Natural killer cell (primary cell): ENCODE data around the gene TK2. TPM values are rescaled to one million over a fixed set of nuclear protein-coding genes. Genes with fewer than 3 reads are reported as not detected.

Experiments
- ATAC-seq, 3 donors: fragments of 150-1000 bp in 2 of 3; fragments of 200-7000 bp in 1 of 3; cut with Tn5 transposase; 1 replicate in 1 of 3; 2 replicates in 2 of 3; pipeline ENCODE4 v1.10.0; 2021; ENCODE audit warnings: mild to moderate bottlenecking in 2 of 3, moderate library complexity in 2 of 3
- DNase-seq, 2 donors: peaks; one replicate each; pipeline versions ENCODE4 v3.0.0 to v3.0.0-alpha.2; 2013 to 2021; ENCODE audit warnings: mixed read lengths in 1 of 2
- H3K27ac ChIP-seq: one replicate; pipeline ENCODE4 v1.5.1; 2013; ENCODE audit warnings: mild to moderate bottlenecking, low read length
- H3K27me3 ChIP-seq: one replicate; pipeline ENCODE4 v1.6.1; 2013; ENCODE audit warnings: low read length; ENCODE audit not compliant: control insufficient read depth, insufficient read depth
- H3K36me3 ChIP-seq: one replicate; pipeline ENCODE4 v1.6.1; 2013; ENCODE audit warnings: low read length; ENCODE audit not compliant: control insufficient read depth, insufficient read depth
- H3K4me1 ChIP-seq: one replicate; pipeline ENCODE4 v1.6.1; 2013; ENCODE audit warnings: low read length; ENCODE audit not compliant: control insufficient read depth, insufficient read depth
- H3K4me3 ChIP-seq: one replicate; pipeline ENCODE4 v1.5.1; 2013; ENCODE audit warnings: low read length
- H3K9me3 ChIP-seq: one replicate; pipeline ENCODE4 v1.6.1; 2013; ENCODE audit warnings: low read length; ENCODE audit not compliant: control insufficient read depth, insufficient read depth
- H3K27ac Mint-ChIP-seq, 2 donors: one replicate each; pipeline ENCODE4 v1.8.0; 2022; ENCODE audit warnings: mild to moderate bottlenecking in 2 of 2, mixed read lengths in 2 of 2, moderate library complexity in 1 of 2
- H3K27me3 Mint-ChIP-seq, 2 donors: one replicate each; pipeline ENCODE4 v1.8.0; 2022; ENCODE audit warnings: low read depth in 2 of 2, mixed read lengths in 2 of 2
- H3K36me3 Mint-ChIP-seq: one replicate; pipeline ENCODE4 v1.8.0; 2022; ENCODE audit warnings: mixed read lengths
- H3K4me1 Mint-ChIP-seq, 2 donors: one replicate each; pipeline ENCODE4 v1.8.0; 2022; ENCODE audit warnings: mixed read lengths in 2 of 2
- H3K4me3 Mint-ChIP-seq: one replicate; pipeline ENCODE4 v1.8.0; 2022; ENCODE audit warnings: mild to moderate bottlenecking, moderate library complexity, mixed read lengths
- H3K9me3 Mint-ChIP-seq, 2 donors: one replicate each; pipeline ENCODE4 v1.8.0; 2022; ENCODE audit warnings: mixed read lengths in 2 of 2
- CTCF ChIP-seq: fragments of 200-600 bp; IDR thresholded peaks from one replicate; pipeline ENCODE4 v1.8.0; 2022; ENCODE audit warnings: antibody characterized with exemption
- WGBS: methylation state at CpG from one replicate; pipeline ENCODE4 v1.1.7; 2013; ENCODE audit warnings: missing lambda C conversion rate; ENCODE audit not compliant: insufficient coverage; 5-methylcytosine and 5-hydroxymethylcytosine counted together
- intact Hi-C: fragments of 100-400 bp; cut with micrococcal nuclease; formaldehyde crosslinking; loops from one replicate; pipeline ENCODE4 v1.14.2; 2022
- total RNA-seq, 4 donors: library from RNA; stranded (reverse); fragments of 120-200 nt in 1 of 4; gene quantifications; one replicate each; pipeline versions ENCODE4 v1.2.3 to v1.2.4, GENCODE V29; 2013 to 2022

Gene TK2
- total RNA-seq, 3 donors from 2014 or later (not counting 1 experiment from before 2014, with no cell fraction given): 18.8 to 25.8 (median 25.1) TPM

DNA sequence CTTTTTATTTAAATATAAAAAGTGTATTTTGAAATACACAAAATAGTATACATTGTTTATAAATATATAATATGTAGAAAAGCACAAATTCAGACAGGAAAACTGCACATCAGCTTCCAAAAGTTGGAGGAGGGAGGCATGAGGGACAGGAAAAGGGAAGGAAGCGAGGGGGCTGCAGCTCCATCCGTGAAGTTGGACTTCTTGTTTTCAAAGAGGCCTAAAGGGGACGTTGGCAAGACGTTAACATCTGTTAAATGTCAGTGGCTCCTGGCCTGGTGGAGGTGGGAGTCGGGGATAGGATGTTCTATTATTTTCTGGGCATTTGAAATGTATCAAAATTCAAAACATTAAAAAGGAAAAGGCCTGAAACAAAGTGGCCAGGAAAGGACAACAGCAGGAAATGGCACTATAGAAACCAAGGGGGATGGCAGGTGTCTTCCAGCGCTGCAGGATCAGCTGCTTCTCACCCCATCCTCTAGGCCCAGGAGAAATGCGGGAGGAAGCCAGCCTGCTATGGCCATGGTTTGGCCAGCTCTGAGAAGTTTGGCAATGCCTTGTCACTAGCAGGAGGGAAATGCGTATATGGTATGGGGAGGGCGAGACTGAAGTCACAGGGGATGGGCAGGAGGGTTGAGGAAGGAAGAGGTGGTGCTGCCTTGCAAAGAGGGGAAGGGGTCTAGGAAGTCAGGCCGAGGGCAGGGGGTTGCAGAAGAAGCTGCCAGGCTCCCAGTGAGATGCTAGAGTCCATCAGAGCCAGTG lies 35.7 kb upstream of the TK2 start:
- Mint-ChIP-seq H3K4me1 (peaks cover 14% of the 10 kb centered on the region in 2 donors), H3K27me3 (peaks cover 0 to 8% of the 10 kb centered on the region in 2 donors), H3K27ac (no peak overlapping the region), H3K9me3 (no peaks in the 10 kb centered on the region), H3K36me3 (no peaks in the 10 kb centered on the region), H3K4me3 (no peak overlapping the region)
- intact Hi-C loops: loop anchor here (5.0 kb wide), 1 partner anchor 68 kb away; no protein-coding TSS in a partner anchor
- H3K9me3 ChIP-seq: no peaks in the 10 kb centered on the region
- no peak overlapping the region for H3K27ac ChIP-seq
- no peaks in the 10 kb centered on the region for H3K36me3 ChIP-seq
- 62% methylated on average over 10 of the region's 10 CpGs for WGBS
- H3K4me1 ChIP-seq: peaks cover 15% of the 10 kb centered on the region
- H3K4me3 ChIP-seq: no peak overlapping the region
- DNase-seq (no peak), ATAC-seq (no peak)
- no peaks in the 10 kb centered on the region for H3K27me3 ChIP-seq
- no peak for TF ChIP-seq CTCF

DNA sequence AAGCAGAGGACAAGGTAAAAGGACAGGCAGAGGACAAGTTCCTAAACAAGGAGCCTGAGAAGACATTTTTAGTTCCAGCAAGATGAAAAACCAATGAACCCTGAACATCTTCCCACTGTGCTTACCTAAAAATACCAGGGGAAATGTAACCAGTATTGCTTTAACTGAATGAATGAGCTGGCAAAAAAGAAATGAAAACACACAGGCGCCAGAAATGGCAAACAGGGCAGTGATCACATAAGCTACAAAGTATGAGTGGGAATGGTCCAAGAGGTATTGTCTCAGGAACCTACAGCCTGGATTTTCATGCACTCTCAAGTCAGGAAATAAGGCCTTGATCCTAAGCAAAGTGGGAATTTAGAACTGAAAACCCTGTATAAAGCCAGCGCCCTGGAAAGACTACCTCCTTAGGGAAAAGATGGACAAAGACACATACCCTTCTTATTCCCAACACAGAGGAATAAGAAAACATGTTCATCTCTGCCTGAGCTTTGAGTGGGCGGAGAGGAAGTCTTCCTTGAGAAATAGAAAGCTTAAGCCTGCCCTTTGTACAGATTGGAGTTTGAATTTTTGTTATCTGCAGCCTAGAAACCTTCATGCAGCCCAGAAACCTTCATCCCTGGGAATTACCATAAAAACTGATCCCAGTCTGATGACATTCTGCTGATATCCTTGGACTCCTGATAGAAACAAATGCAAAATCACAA lies 31.5 kb upstream of the TK2 start:
- Mint-ChIP-seq H3K4me1 (peaks cover 9 to 14% of the 10 kb centered on the region in 2 donors), H3K27ac (no peak overlapping the region), H3K36me3 (no peaks in the 10 kb centered on the region), H3K9me3 (no peaks in the 10 kb centered on the region), H3K4me3 (no peak overlapping the region), H3K27me3 (peaks cover 12 to 30% of the 10 kb centered on the region in 2 donors)
- intact Hi-C loops: no loop called here
- DNase-seq (no peak), ATAC-seq (no peak)
- Histone ChIP-seq H3K4me3 (no peak overlapping the region), H3K4me1 (peaks cover 12% of the 10 kb centered on the region), H3K36me3 (no peaks in the 10 kb centered on the region), H3K9me3 (no peaks in the 10 kb centered on the region), H3K27ac (no peak overlapping the region), H3K27me3 (peaks cover 14% of the 10 kb centered on the region)
- no peak for TF ChIP-seq CTCF
- WGBS: 74% methylated on average over 3 of the region's 3 CpGs

GRCh38 chr16:66580605-66581209 lies 30.8 kb upstream of the TK2 start:
- no peaks in the 10 kb centered on the region for H3K36me3 Mint-ChIP-seq
- peak overlapping the region; percentile 3 for H3K4me3 Mint-ChIP-seq
- ATAC-seq (no peak), DNase-seq (no peak)
- WGBS: 97% methylated on average over 4 of the region's 4 CpGs
- H3K27ac ChIP-seq: no peak overlapping the region
- H3K9me3 ChIP-seq: no peaks in the 10 kb centered on the region
- no peak overlapping the region for H3K4me3 ChIP-seq
- H3K27me3 Mint-ChIP-seq: peaks cover 12 to 30% of the 10 kb centered on the region in 2 donors
- H3K9me3 Mint-ChIP-seq: no peaks in the 10 kb centered on the region
- no peak overlapping the region for H3K27ac Mint-ChIP-seq
- H3K36me3 ChIP-seq: no peaks in the 10 kb centered on the region
- peaks cover 9 to 14% of the 10 kb centered on the region in 2 donors for H3K4me1 Mint-ChIP-seq
- intact Hi-C loops: no loop called here
- TF ChIP-seq CTCF: no peak
- H3K4me1 ChIP-seq: peaks cover 12% of the 10 kb centered on the region
- peaks cover 14% of the 10 kb centered on the region for H3K27me3 ChIP-seq
